Liver (tissue), 9 donors: ENCODE data around the gene KCTD3. TPM values are rescaled to one million over a fixed set of nuclear protein-coding genes. Genes with fewer than 3 reads are reported as not detected.

Experiments used
- DNase-seq: peaks from one replicate; pipeline ENCODE4 v3.0.0-alpha.2; 2017; ENCODE audit warnings: low spot score
- H3K27ac ChIP-seq, 2 donors: one replicate each; pipeline ENCODE4 v1.7.0; 2013; ENCODE audit warnings: inconsistent platforms in 2 of 2, low read length in 2 of 2, control low read depth in 1 of 2, low read depth in 1 of 2, mild to moderate bottlenecking in 1 of 2
- H3K27me3 ChIP-seq, 4 donors: one replicate each; pipeline versions ENCODE4 v1.6.1 to v1.7.0; 2013; ENCODE audit warnings: low read length in 3 of 4, inconsistent platforms in 1 of 4, mild to moderate bottlenecking in 1 of 4, moderate library complexity in 1 of 4; ENCODE audit not compliant: control insufficient read depth in 4 of 4, insufficient read depth in 4 of 4
- H3K36me3 ChIP-seq, 4 donors: one replicate each; pipeline versions ENCODE4 v1.6.1 to v1.7.0; 2013; ENCODE audit warnings: low read length in 3 of 4, mild to moderate bottlenecking in 3 of 4, low read depth in 1 of 4, moderate library complexity in 1 of 4; ENCODE audit not compliant: control insufficient read depth in 4 of 4, insufficient read depth in 3 of 4
- H3K4me1 ChIP-seq, 4 donors: one replicate each; pipeline versions ENCODE4 v1.6.1 to v1.7.0; 2013; ENCODE audit warnings: low read length in 3 of 4, mild to moderate bottlenecking in 3 of 4, moderate library complexity in 1 of 4; ENCODE audit not compliant: control insufficient read depth in 4 of 4, insufficient read depth in 4 of 4
- H3K4me3 ChIP-seq, 3 donors: one replicate each; pipeline versions ENCODE4 v1.6.1 to v1.7.0; 2013; ENCODE audit warnings: low read length in 3 of 3, control low read depth in 1 of 3, low read depth in 1 of 3, mild to moderate bottlenecking in 1 of 3
- H3K9ac ChIP-seq, 2 donors: one replicate each; pipeline ENCODE4 v1.7.0; 2013; ENCODE audit warnings: low read length in 2 of 2, mild to moderate bottlenecking in 2 of 2, moderate library complexity in 2 of 2, control low read depth in 1 of 2, low read depth in 1 of 2
- H3K9me3 ChIP-seq, 4 donors: one replicate each; pipeline versions ENCODE4 v1.6.1 to v1.7.0; 2013; ENCODE audit warnings: low read length in 3 of 4; ENCODE audit not compliant: control insufficient read depth in 4 of 4
- CTCF ChIP-seq: fragments of 150-350 bp; IDR thresholded peaks from 2 replicates; pipeline ENCODE4 v1.5.1; 2017; ENCODE audit warnings: improper control_type of control experiment, low read depth, low read length; ENCODE audit not compliant: missing input control
- EGR1 ChIP-seq, 2 donors: IDR thresholded peaks; 2 replicates each; pipeline ENCODE4 v1.6.1; 2016 to 2018; ENCODE audit warnings: antibody characterized with exemption in 2 of 2, low read depth in 2 of 2
- FOXA1 ChIP-seq: IDR thresholded peaks from 2 replicates; pipeline ENCODE4 v1.6.1; 2016; ENCODE audit warnings: antibody characterized with exemption
- FOXA2 ChIP-seq: IDR thresholded peaks from 2 replicates; pipeline ENCODE4 v1.6.1; 2016; ENCODE audit warnings: antibody characterized with exemption
- GABPA ChIP-seq, 2 donors: IDR thresholded peaks in 1 of 2; conservative IDR thresholded peaks in 1 of 2; 2 replicates each; pipeline ENCODE4 v1.6.1; 2016; ENCODE audit warnings: antibody characterized with exemption in 2 of 2, mild to moderate bottlenecking in 1 of 2, moderate library complexity in 1 of 2
- HNF4A ChIP-seq, 2 donors: conservative IDR thresholded peaks; 2 replicates each; pipeline ENCODE4 v1.6.1; 2016; ENCODE audit warnings: antibody characterized with exemption in 2 of 2, mild to moderate bottlenecking in 2 of 2
- HNF4G ChIP-seq: IDR thresholded peaks from 2 replicates; pipeline ENCODE4 v1.6.1; 2016; ENCODE audit warnings: antibody characterized with exemption
- JUND ChIP-seq, 2 donors: IDR thresholded peaks; 2 replicates each; pipeline ENCODE4 v1.6.1; 2016; ENCODE audit warnings: antibody characterized with exemption in 2 of 2
- NR2F2 ChIP-seq: IDR thresholded peaks from 2 replicates; pipeline ENCODE4 v1.6.1; 2016; ENCODE audit warnings: antibody characterized with exemption
- RAD21 ChIP-seq, 2 donors: IDR thresholded peaks; 2 replicates each; pipeline ENCODE4 v1.6.1; 2016; ENCODE audit warnings: antibody characterized with exemption in 2 of 2, mild to moderate bottlenecking in 2 of 2
- REST ChIP-seq: IDR thresholded peaks from 2 replicates; pipeline ENCODE4 v1.6.1; 2016; ENCODE audit warnings: antibody characterized with exemption, mild to moderate bottlenecking
- RXRA ChIP-seq, 2 donors: IDR thresholded peaks; 2 replicates each; pipeline ENCODE4 v1.6.1; 2017 to 2018; ENCODE audit warnings: antibody characterized with exemption in 2 of 2, mild to moderate bottlenecking in 1 of 2
- SP1 ChIP-seq: IDR thresholded peaks from 2 replicates; pipeline ENCODE4 v1.6.1; 2018; ENCODE audit warnings: antibody characterized with exemption, mild to moderate bottlenecking
- TAF1 ChIP-seq: conservative IDR thresholded peaks from 2 replicates; pipeline ENCODE4 v1.6.1; 2016; ENCODE audit warnings: antibody characterized with exemption, mild to moderate bottlenecking
- YY1 ChIP-seq: IDR thresholded peaks from 2 replicates; pipeline ENCODE4 v1.6.1; 2016; ENCODE audit warnings: antibody characterized with exemption, mild to moderate bottlenecking
- WGBS: extraction: QIAGEN DNeasy Blood & Tissue Kit; methylation state at CpG from one replicate; pipeline ENCODE4 v1.1.7; 2013; 5-methylcytosine and 5-hydroxymethylcytosine counted together
- polyA plus RNA-seq, 2 donors: library from polyadenylated mRNA; stranded (reverse) in 1 of 2; unstranded in 1 of 2; fragments of 200-250 nt in 1 of 2; fragments of >200 nt in 1 of 2; fragmentation: Nextera tagmentation in 1 of 2; extraction: Ambion mirVana in 1 of 2; gene quantifications; one replicate each; pipeline versions ENCODE4 v1.2.1 to v1.2.3, GENCODE V29; 2013 to 2015
- total RNA-seq, 2 donors: library from RNA; depleted of rRNA; stranded (reverse); fragments of >200 nt; gene quantifications; one replicate each; pipeline ENCODE4 v1.2.3, GENCODE V29; 2014
- TF ChIP-seq, protein P1 (sequence below): IDR thresholded peaks from 2 replicates; pipeline ENCODE4 v1.6.1; 2016; ENCODE audit warnings: antibody characterized with exemption
- TF ChIP-seq, protein P2 (sequence below): IDR thresholded peaks from 2 replicates; pipeline ENCODE4 v1.6.1; 2016; ENCODE audit warnings: antibody characterized with exemption
- TF ChIP-seq, protein P3 (sequence below): IDR thresholded peaks from 2 replicates; pipeline ENCODE4 v1.6.1; 2016; ENCODE audit warnings: antibody characterized with exemption
- donor health status: healthy.
- donor health status: healthy.
- donor health status: healthy.
- donor health status: healthy.
- donor health status: healthy.

KCTD3 gene
- total and polyA plus RNA-seq, 4 donors: 20.8 to 58.7 (median 26.1) TPM

DNA sequence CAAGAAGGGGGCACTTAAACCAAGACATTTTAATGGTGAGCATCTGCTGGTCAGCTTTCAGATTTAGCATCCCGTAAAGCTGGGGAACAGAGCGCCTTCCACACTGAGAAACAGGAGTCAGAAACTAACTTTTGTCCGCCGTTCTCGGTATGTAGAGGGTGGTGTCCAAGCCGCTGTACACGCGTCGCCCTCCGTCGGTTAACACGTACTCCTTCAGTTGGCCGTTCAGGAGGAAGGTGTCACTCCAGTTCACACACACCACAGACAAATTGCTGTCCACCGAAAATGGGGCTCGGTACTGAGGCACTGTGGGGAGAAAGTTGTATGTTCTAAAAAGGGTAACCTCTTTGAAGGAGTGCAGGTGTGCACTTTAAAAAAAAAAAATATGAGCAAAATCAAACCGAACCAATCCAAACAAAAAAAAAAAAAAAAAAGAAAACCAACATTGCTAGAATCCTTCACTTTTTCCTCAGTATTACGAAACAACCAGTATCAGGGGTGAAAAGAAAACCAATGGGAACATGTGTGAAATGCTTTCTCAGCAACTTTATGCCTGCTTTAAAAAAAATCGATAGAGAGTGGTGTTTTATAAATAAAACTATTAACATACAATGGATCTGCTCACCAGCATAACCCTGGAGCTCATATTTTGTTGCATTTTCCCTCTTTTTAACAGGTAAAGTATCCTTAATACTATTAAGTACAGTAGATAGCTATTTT lies 73.5 kb downstream of the KCTD3 start:
- Histone ChIP-seq H3K27ac (peak overlapping the region; percentile 64 to 66), H3K9ac (peak overlapping the region in 1 of 2 donors; percentile 66), H3K9me3 (no peaks in the 10 kb centered on the region), H3K36me3 (no peaks in the 10 kb centered on the region), H3K4me1 (peaks cover 4 to 88% (median 68%) of the 10 kb centered on the region in 4 donors), H3K4me3 (peak overlapping the region; percentile 39 to 61 (median 50)), H3K27me3 (no peaks in the 10 kb centered on the region)
- WGBS: 41% methylated on average over 18 of the region's 18 CpGs
- TF ChIP-seq RXRA (IDR thresholded peaks at IDR 0.05) (peak in 1 of 2 donors; percentile 42), NR2F2 (no peak), EGR1 (IDR thresholded peaks at IDR 0.05; ENCODE audit: low read depth in 2 of 2) (no peak), TAF1 (no peak), CTCF (no peak), JUND (IDR thresholded peaks at IDR 0.05) (no peak), HNF4A (conservative IDR thresholded peaks at IDR 0.05) (peak; percentile 43 to 56), FOXA2 (no peak), REST (no peak), RAD21 (IDR thresholded peaks at IDR 0.05) (peak in 1 of 2 donors; percentile 32), FOXA1 (no peak), SP1 (peak; percentile 44), HNF4G (no peak), YY1 (peak; percentile 32), GABPA (IDR thresholded peaks at IDR 0.05 in 1 of 2, conservative IDR thresholded peaks at IDR 0.05 in 1 of 2) (no peak)
- TF ChIP-seq, protein P1, sequence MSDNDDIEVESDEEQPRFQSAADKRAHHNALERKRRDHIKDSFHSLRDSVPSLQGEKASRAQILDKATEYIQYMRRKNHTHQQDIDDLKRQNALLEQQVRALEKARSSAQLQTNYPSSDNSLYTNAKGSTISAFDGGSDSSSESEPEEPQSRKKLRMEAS: peak; percentile 22
- TF ChIP-seq, protein P2, sequence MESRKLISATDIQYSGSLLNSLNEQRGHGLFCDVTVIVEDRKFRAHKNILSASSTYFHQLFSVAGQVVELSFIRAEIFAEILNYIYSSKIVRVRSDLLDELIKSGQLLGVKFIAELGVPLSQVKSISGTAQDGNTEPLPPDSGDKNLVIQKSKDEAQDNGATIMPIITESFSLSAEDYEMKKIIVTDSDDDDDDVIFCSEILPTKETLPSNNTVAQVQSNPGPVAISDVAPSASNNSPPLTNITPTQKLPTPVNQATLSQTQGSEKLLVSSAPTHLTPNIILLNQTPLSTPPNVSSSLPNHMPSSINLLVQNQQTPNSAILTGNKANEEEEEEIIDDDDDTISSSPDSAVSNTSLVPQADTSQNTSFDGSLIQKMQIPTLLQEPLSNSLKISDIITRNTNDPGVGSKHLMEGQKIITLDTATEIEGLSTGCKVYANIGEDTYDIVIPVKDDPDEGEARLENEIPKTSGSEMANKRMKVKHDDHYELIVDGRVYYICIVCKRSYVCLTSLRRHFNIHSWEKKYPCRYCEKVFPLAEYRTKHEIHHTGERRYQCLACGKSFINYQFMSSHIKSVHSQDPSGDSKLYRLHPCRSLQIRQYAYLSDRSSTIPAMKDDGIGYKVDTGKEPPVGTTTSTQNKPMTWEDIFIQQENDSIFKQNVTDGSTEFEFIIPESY: no peak
- TF ChIP-seq, protein P3, sequence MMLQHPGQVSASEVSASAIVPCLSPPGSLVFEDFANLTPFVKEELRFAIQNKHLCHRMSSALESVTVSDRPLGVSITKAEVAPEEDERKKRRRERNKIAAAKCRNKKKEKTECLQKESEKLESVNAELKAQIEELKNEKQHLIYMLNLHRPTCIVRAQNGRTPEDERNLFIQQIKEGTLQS: no peak
- no peak for DNase-seq
